K562 (cell line): ENCODE data around the gene MALAT1. TPM values are rescaled to one million over a fixed set of nuclear protein-coding genes. Genes with fewer than 3 reads are reported as not detected.

Experiments
- BRF1 ChIP-seq: IDR thresholded peaks from 3 replicates; pipeline ENCODE4 v1.6.1; 2011; ENCODE audit warnings: borderline replicate concordance, mild to moderate bottlenecking; ENCODE audit not compliant: insufficient read length; ENCODE audit errors: extremely low read depth
- CEBPB ChIP-seq: fragments of 450-650 bp; IDR thresholded peaks from 2 replicates; pipeline ENCODE4 v1.6.1; 2016; ENCODE audit warnings: missing genetic modification characterization, missing compliant biosample characterization
- FUS ChIP-seq: fragments of 200-400 bp; formaldehyde crosslinking; optimal IDR thresholded peaks from 2 replicates; pipeline ENCODE3; 2017; ENCODE audit warnings: low read depth, low read length
- HES1 ChIP-seq: fragments of 450-650 bp; IDR thresholded peaks from 2 replicates; pipeline ENCODE4 v1.6.1; 2016; ENCODE audit warnings: low read depth, mild to moderate bottlenecking, moderate library complexity
- JUN ChIP-seq, 2 experiments: sonication (generic) in 1 of 2; formaldehyde crosslinking in 1 of 2; IDR thresholded peaks; 2 replicates each; pipeline versions ENCODE4 v1.6.1 to v1.8.0; 2012 to 2022; ENCODE audit warnings: borderline replicate concordance in 2 of 2, mild to moderate bottlenecking in 2 of 2, improper control_type of control experiment in 1 of 2, low read depth in 1 of 2, low read length in 1 of 2, missing genetic modification reagents in 1 of 2
- KAT8 ChIP-seq: fragments of 450-650 bp; IDR thresholded peaks from 2 replicates; pipeline ENCODE4 v1.6.1; 2016; ENCODE audit warnings: low read depth, mild to moderate bottlenecking
- MAFK ChIP-seq: IDR thresholded peaks from 2 replicates; pipeline ENCODE4 v1.6.1; 2011; ENCODE audit warnings: low read length, improper control_type of control experiment
- MYBL2 ChIP-seq, 2 experiments: fragments of 450-650 bp in 1 of 2; sonication (generic) in 1 of 2; formaldehyde crosslinking in 1 of 2; IDR thresholded peaks; 2 replicates each; pipeline versions ENCODE4 v1.6.1 to v1.8.1; 2017 to 2022; ENCODE audit warnings: borderline replicate concordance in 1 of 2, inconsistent platforms in 1 of 2, low read depth in 1 of 2, mild to moderate bottlenecking in 1 of 2, missing genetic modification reagents in 1 of 2, moderate library complexity in 1 of 2
- NFXL1 ChIP-seq: fragments of 450-650 bp; formaldehyde crosslinking; IDR thresholded peaks from 2 replicates; pipeline ENCODE4 v1.4.0; 2021; ENCODE audit warnings: mild to moderate bottlenecking
- PKNOX1 ChIP-seq: fragments of 450-650 bp; IDR thresholded peaks from 2 replicates; pipeline ENCODE4 v1.6.1; 2016
- PRPF4 ChIP-seq: fragments of 200-400 bp; formaldehyde crosslinking; IDR thresholded peaks from one replicate; pipeline ENCODE4 v1.6.1; 2017; ENCODE audit warnings: low read length, low read depth, mild to moderate bottlenecking; ENCODE audit not compliant: insufficient read depth, poor library complexity, severe bottlenecking
- RBM17 ChIP-seq: fragments of 200-400 bp; formaldehyde crosslinking; IDR thresholded peaks from 2 replicates; pipeline ENCODE4 v1.6.1; 2017; ENCODE audit warnings: low read depth, mild to moderate bottlenecking, low read length, borderline replicate concordance
- RERE ChIP-seq: sonication (generic); formaldehyde crosslinking; IDR thresholded peaks from 2 replicates; pipeline ENCODE4 v1.8.0; 2023; ENCODE audit warnings: missing genetic modification reagents, mild to moderate bottlenecking, borderline replicate concordance
- SRF ChIP-seq, 2 experiments: fragments of 250-450, 450-650 bp in 1 of 2; sonication (Bioruptor Pico) in 1 of 2; sonication (generic) in 1 of 2; formaldehyde crosslinking; IDR thresholded peaks; 2 replicates each; pipeline versions ENCODE4 v1.5.0 to v1.5.1; 2020 to 2022; ENCODE audit warnings: mild to moderate bottlenecking in 1 of 2, missing genetic modification reagents in 1 of 2
- ZBTB26 ChIP-seq: fragments of 450-650 bp; formaldehyde crosslinking; IDR thresholded peaks from 2 replicates; pipeline ENCODE4 v1.4.0; 2022; ENCODE audit warnings: missing genetic modification characterization
- ZBTB43 ChIP-seq: sonication (generic); formaldehyde crosslinking; IDR thresholded peaks from 2 replicates; pipeline ENCODE4 v1.8.0; 2023; ENCODE audit warnings: mild to moderate bottlenecking, missing genetic modification reagents
- ZC3H4 ChIP-seq: sonication (generic); formaldehyde crosslinking; IDR thresholded peaks from 2 replicates; pipeline ENCODE4 v1.9.0; 2021; ENCODE audit warnings: missing genetic modification reagents, borderline replicate concordance
- ZNF133 ChIP-seq: fragments of 250-450 bp; sonication (Bioruptor Pico); IDR thresholded peaks from 2 replicates; pipeline ENCODE4 v1.4.0; 2020; ENCODE audit warnings: mild to moderate bottlenecking
- ZNF79 ChIP-seq: fragments of 250-450 bp; sonication (Bioruptor Pico); IDR thresholded peaks from 2 replicates; pipeline ENCODE4 v1.4.0; 2020; ENCODE audit warnings: low read depth, mild to moderate bottlenecking, moderate library complexity
- polyA plus RNA-seq, 8 experiments: library from polyadenylated mRNA; depleted of rRNA in 4 of 8; stranded (reverse) in 5 of 8; unstranded in 3 of 8; fragments of >200 nt; fragmentation: Nextera tagmentation in 2 of 8; fragmentation: Illumina TruSeq in 1 of 8; extraction: Ambion mirVana in 2 of 8; extraction: Trizol in 1 of 8; gene quantifications; 2 replicates each; pipeline versions ENCODE4 v1.2.1 to v1.2.3, GENCODE V29; 2011 to 2014; ENCODE audit warnings: inconsistent platforms in 1 of 8, missing spikeins in 1 of 8
- total RNA-seq, 7 experiments: library from RNA; depleted of rRNA in 6 of 7; stranded (reverse); fragments of >200 nt in 6 of 7; fragmentation: Illumina TruSeq in 2 of 7; extraction: Trizol in 2 of 7; gene quantifications; 2 replicates each; pipeline versions ENCODE4 v1.2.1 to v1.2.3, GENCODE V29; 2011 to 2021; ENCODE audit warnings: low replicate concordance in 1 of 7

The MALAT1 gene
- total and polyA plus RNA-seq, 9 of the 15 experiments (the other 6 are each of a cell fraction or from before 2014, with no cell fraction given): 363 to 8,715 (median 2,351) TPM

- TF ChIP-seq NFXL1 (CRISPR knock-in tag) (no peak), KAT8 (no peak), SRF (CRISPR knock-in tag; IDR thresholded peaks at IDR 0.05) (no peak), ZNF133 (CRISPR knock-in tag) (no peak), RBM17 (no peak), ZC3H4 (CRISPR knock-in tag) (no peak), PRPF4 (no peak), ZBTB26 (CRISPR knock-in tag) (no peak), HES1 (peak; percentile 66; the same call in 1 of the 2 replicates), RERE (CRISPR knock-in tag) (no peak), MAFK (no peak), CEBPB (tag) (peak; percentile 4), JUN (IDR thresholded peaks at IDR 0.05; ENCODE audit: borderline replicate concordance, low read depth, low read length) (no peak), JUN (CRISPR knock-in tag; IDR thresholded peaks at IDR 0.05; ENCODE audit: borderline replicate concordance) (no peak), ZBTB43 (no peak), ZNF79 (CRISPR knock-in tag) (no peak; the same call in 1 of the 2 replicates), FUS (no peak), BRF1 (no peak), MYBL2 (IDR thresholded peaks at IDR 0.05; ENCODE audit: low read depth) (no peak), MYBL2 (CRISPR knock-in tag; IDR thresholded peaks at IDR 0.05; ENCODE audit: borderline replicate concordance) (no peak), PKNOX1 (no peak)
These were observed 193 bp upstream of the MALAT1 start (continued) for GRCh38 chr11:65498727-65498976.
